ENCODE results near the gene CLDN7. TPM values are rescaled to one million over a fixed set of nuclear protein-coding genes. Genes with fewer than 3 reads are reported as not detected.

Gene CLDN7
- total RNA-seq, 4 donors from 2014 or later = 3.0 to 9.0 (median 7.4) TPM

DNA sequence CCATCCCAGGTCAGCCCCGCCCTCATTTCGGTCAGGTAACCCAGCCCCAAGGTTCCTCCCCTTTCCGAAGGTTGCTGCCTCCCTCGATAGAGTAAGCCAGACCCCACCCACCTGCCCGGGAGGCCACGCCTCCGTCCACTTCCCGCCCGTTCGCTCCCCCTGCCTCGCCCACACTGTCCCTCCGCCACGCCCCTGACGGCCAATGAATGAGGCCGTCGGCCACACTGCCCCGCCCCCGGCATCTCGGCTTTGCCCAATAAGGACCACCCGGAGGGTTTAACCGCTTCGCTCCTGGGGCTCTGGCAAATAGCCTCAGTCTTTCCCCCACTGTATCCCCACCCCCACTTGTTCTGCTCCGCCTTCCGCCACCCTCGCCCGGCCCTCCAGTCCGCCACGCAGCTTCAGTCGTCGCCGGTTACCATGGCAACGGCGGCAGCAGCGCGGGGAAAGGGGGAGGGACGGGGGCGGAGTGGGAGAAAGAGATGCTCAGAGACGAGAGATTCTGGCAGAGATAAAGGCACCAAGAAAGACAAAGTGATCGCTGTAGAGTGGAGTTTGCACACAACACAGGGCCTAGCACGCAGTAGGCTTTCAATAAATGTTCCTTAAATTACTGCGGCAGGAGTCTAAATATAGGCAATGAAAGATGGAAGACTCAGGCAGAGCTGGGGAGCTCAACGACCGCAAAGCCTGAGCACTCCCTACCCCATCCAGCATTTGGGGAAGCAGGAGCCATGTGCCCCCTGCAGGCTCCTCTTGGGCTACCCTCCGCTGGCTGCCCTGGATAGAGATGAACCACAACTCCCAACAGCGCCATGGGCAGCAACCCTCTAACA is 47.8 kb downstream of the CLDN7 start:
- DNase-seq (ENCODE audit: low spot score) (peak; percentile 92), ATAC-seq (ENCODE audit: low FRiP score) (peak; percentile 84)
- TF ChIP-seq, protein P1, sequence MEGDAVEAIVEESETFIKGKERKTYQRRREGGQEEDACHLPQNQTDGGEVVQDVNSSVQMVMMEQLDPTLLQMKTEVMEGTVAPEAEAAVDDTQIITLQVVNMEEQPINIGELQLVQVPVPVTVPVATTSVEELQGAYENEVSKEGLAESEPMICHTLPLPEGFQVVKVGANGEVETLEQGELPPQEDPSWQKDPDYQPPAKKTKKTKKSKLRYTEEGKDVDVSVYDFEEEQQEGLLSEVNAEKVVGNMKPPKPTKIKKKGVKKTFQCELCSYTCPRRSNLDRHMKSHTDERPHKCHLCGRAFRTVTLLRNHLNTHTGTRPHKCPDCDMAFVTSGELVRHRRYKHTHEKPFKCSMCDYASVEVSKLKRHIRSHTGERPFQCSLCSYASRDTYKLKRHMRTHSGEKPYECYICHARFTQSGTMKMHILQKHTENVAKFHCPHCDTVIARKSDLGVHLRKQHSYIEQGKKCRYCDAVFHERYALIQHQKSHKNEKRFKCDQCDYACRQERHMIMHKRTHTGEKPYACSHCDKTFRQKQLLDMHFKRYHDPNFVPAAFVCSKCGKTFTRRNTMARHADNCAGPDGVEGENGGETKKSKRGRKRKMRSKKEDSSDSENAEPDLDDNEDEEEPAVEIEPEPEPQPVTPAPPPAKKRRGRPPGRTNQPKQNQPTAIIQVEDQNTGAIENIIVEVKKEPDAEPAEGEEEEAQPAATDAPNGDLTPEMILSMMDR (IDR thresholded peaks at IDR 0.05) = no peak

DNA sequence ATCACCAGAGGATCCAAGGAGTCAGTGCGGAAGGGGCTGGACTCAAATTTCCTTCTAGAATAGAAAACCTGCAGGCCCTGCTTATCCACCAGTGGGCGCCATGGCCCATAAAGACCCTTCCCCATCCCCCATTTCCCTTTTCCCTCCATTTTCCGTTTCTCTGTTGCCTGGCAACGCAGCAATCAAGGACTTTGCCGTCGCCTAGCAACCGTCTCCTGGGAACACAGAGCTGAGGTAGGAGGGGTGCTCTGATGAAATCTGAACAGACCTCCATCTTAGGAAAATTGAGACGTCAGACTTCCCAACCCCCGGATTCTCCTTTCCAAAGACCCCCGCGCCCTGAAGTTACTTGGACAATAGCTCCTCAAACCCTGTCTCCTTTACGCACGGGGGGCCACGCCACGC is 48.4 kb downstream of the CLDN7 start:
- DNase-seq (ENCODE audit: low spot score) (peak; percentile 51), ATAC-seq (ENCODE audit: low FRiP score) (peak; percentile 1)
- TF ChIP-seq, protein P1 (IDR thresholded peaks at IDR 0.05) = no peak

DNA sequence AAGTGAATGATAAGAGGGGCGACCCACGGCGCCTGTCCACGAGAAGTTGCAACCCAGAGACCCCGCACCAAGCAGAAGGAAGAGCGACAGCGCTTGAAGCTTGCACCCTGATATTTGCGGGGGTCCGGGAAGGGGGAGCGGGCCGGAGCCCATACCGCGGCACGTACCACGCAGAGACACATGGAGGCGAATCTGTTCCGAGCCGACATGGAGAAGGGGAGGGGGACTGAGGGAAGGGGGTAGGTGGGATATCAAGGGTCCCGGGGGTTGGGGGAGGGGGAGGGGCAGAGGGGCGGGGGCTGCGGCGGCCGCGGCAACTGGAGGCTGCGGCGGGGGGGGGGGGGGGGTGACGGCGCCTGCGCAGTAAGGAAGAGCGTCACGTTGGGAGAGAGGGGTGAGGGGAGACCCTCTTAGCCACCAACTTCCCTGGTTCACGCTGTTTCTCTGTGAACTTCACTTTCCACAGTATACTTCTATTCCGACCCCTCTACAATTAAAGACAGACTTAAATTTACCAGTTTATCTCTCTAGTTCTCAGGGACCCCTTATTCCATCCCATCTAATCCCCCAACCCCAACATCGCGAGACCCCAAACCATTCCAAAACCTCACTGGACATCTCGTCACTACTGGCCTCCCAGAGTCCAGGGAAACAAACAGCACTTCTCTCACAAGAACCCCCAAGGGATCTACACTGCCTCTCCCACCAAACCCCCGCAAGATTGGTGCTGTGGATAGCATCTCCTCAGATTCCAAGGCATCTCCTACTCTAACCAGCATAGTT is 50.6 kb downstream of the CLDN7 start:
- ATAC-seq (ENCODE audit: low FRiP score) (no peak), DNase-seq (ENCODE audit: low spot score) (no peak)
- TF ChIP-seq, protein P1 (IDR thresholded peaks at IDR 0.05) = no peak

Small RNA genes lying within 50 kb of the gene (small RNA-seq; reads per million reads assigned to genes)
- gene MIR324 (5.3 reads per million, percentile 78 among the genes with 10 or more reads in this experiment), gene RF00019 (not detected)

Other genes with a start within 250 kb of the CLDN7 start
- gene RNASEK, start 249.9 kb downstream of the CLDN7 start, total RNA-seq = 100 to 1,000 TPM in 3 of 4 donors, 10 to 100 TPM in 1; 34.4 to 253 (median 130) TPM
- 10 to 100 TPM in 1 of 4 donors, 1 to 10 TPM in 3; 4.6 to 11.2 (median 8.2) TPM for gene BCL6B, start 239.4 kb downstream of the CLDN7 start, total RNA-seq
- 1 to 10 TPM in 3 of 4 donors, under 1 TPM in 1; 0.74 to 2.2 (median 1.5) TPM for gene SLC16A13, start 226.5 kb downstream of the CLDN7 start, total RNA-seq
- gene SLC16A11, start 218.4 kb downstream of the CLDN7 start, total RNA-seq = under 1 TPM in 3 of 4 donors, not detected in 1; 0.44 to 0.60 (median 0.47) TPM
- gene CLEC10A, start 182.2 kb downstream of the CLDN7 start, total RNA-seq = 10 to 100 TPM in 3 of 4 donors, 1 to 10 TPM in 1; 7.2 to 21.7 (median 15.7) TPM
- 1 to 10 TPM in 2 of 4 donors, under 1 TPM in 1, not detected in 1; 0.84 to 3.1 (median 1.6) TPM for gene ASGR2, start 147.7 kb downstream of the CLDN7 start, total RNA-seq
- gene ASGR1, start 83.1 kb downstream of the CLDN7 start, total RNA-seq = 1 to 10 TPM in 3 of 4 donors, under 1 TPM in 1; 0.56 to 2.5 (median 1.4) TPM
- gene DLG4, start 42.6 kb downstream of the CLDN7 start, total RNA-seq = 10 to 100 TPM in 3 of 4 donors, 1 to 10 TPM in 1; 8.7 to 12.5 (median 11.6) TPM
- gene ACADVL, start 42.5 kb downstream of the CLDN7 start, total RNA-seq = 100 to 1,000 TPM; 677 to 996 (median 722) TPM
- gene DVL2, start 28.0 kb downstream of the CLDN7 start, total RNA-seq = 10 to 100 TPM; 22.7 to 41.6 (median 23.6) TPM
- gene PHF23, start 23.0 kb downstream of the CLDN7 start, total RNA-seq = 10 to 100 TPM; 22.1 to 43.8 (median 28.9) TPM
- 100 to 1,000 TPM; 316 to 526 (median 376) TPM for gene GABARAP, start 20.0 kb downstream of the CLDN7 start, total RNA-seq
- 10 to 100 TPM; 47.9 to 66.2 (median 61.8) TPM for gene CTDNEP1, start 10.7 kb downstream of the CLDN7 start, total RNA-seq
- 10 to 100 TPM; 25.9 to 34.5 (median 30.1) TPM for gene ELP5, start 10.3 kb downstream of the CLDN7 start, total RNA-seq
- gene SLC2A4, start 19.2 kb upstream of the CLDN7 start, total RNA-seq = 10 to 100 TPM in 3 of 4 donors, 1 to 10 TPM in 1; 8.9 to 29.2 (median 12.1) TPM
- gene YBX2, start 32.2 kb upstream of the CLDN7 start, total RNA-seq = 1 to 10 TPM in 3 of 4 donors, under 1 TPM in 1; 0.65 to 3.3 (median 1.5) TPM
- 100 to 1,000 TPM; 127 to 408 (median 282) TPM for gene EIF5A, start 45.1 kb upstream of the CLDN7 start, total RNA-seq
- 10 to 100 TPM; 49.6 to 91.3 (median 75.9) TPM for gene GPS2, start 52.9 kb upstream of the CLDN7 start, total RNA-seq
- gene NEURL4, start 66.9 kb upstream of the CLDN7 start, total RNA-seq = 10 to 100 TPM; 10.4 to 16.1 (median 11.5) TPM
- gene ACAP1, start 74.1 kb upstream of the CLDN7 start, total RNA-seq = 10 to 100 TPM in 1 of 4 donors, 1 to 10 TPM in 3; 3.3 to 13.1 (median 8.1) TPM
- gene KCTD11, start 89.7 kb upstream of the CLDN7 start, total RNA-seq = 1 to 10 TPM; 6.7 to 9.9 (median 8.4) TPM
- not detected for gene TMEM95, start 92.7 kb upstream of the CLDN7 start, total RNA-seq
- 10 to 100 TPM in 1 of 4 donors, 1 to 10 TPM in 2, under 1 TPM in 1; 0.95 to 13.5 (median 5.2) TPM for gene TNK1, start 118.6 kb upstream of the CLDN7 start, total RNA-seq
- 10 to 100 TPM; 11.1 to 16.9 (median 16.6) TPM for gene PLSCR3, start 132.0 kb upstream of the CLDN7 start, total RNA-seq
- 10 to 100 TPM; 45.8 to 98.2 (median 83.2) TPM for gene TMEM256, start 141.6 kb upstream of the CLDN7 start, total RNA-seq
- gene NLGN2, start 145.4 kb upstream of the CLDN7 start, total RNA-seq = 1 to 10 TPM; 6.1 to 8.8 (median 8.1) TPM
- not detected for gene SPEM1, start 157.8 kb upstream of the CLDN7 start, total RNA-seq
- not detected for gene SPEM2, start 163.1 kb upstream of the CLDN7 start, total RNA-seq
- not detected for gene SPEM3, start 166.4 kb upstream of the CLDN7 start, total RNA-seq
- 1 to 10 TPM; 4.7 to 8.4 (median 5.1) TPM for gene TMEM102, start 173.0 kb upstream of the CLDN7 start, total RNA-seq
- 1 to 10 TPM in 3 of 4 donors, under 1 TPM in 1; 0.72 to 1.9 (median 1.7) TPM for gene FGF11, start 177.0 kb upstream of the CLDN7 start, total RNA-seq
- 10 to 100 TPM in 1 of 4 donors, 1 to 10 TPM in 3; 3.0 to 10.9 (median 7.4) TPM for gene CHRNB1, start 182.6 kb upstream of the CLDN7 start, total RNA-seq
- gene ZBTB4, start 217.2 kb upstream of the CLDN7 start, total RNA-seq = 10 to 100 TPM; 27.5 to 57.9 (median 38.5) TPM
- not detected for gene SLC35G6, start 219.0 kb upstream of the CLDN7 start, total RNA-seq
- gene POLR2A, start 221.9 kb upstream of the CLDN7 start, total RNA-seq = 10 to 100 TPM; 57.1 to 99.2 (median 77.1) TPM